GM18951 (cell line): ENCODE results near the gene ARHGEF11.

Experiments
- POLR2A ChIP-seq: IDR thresholded peaks from 4 replicates; pipeline ENCODE4 v1.6.1; 2011; ENCODE audit warnings: mild to moderate bottlenecking; ENCODE audit not compliant: insufficient read length, insufficient read depth; ENCODE audit errors: extremely low read depth
- in situ Hi-C: fragments of 300-500 bp; cut with MboI; formaldehyde crosslinking; loops from one replicate; pipeline ENCODE4 v1.12.0; 2022; ENCODE audit warnings: low sequenced_read_pairs, mixed read lengths, inconsistent platforms; ENCODE audit not compliant: unreplicated experiment

The ARHGEF11 gene

DNA sequence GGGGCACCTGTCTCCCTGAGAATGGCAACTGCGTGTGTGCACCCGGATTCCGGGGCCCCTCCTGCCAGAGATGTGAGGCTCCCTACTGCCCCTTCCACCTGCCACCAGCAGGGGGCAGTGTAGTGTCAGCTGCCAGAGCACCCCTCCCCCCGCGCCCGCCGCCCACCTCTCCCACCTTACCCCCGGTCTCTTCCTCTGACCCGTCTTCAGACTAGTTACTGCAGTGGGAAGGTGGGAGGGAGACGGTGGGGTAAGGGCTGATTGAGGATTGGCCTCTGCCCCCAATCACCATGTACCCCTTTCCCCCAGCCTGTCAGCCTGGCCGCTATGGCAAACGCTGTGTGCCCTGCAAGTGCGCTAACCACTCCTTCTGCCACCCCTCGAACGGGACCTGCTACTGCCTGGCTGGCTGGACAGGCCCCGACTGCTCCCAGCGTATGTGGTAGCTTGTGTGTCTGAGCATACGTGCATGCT lies 135.2 kb downstream of the ARHGEF11 start:
- no peak for TF ChIP-seq POLR2A
- in situ Hi-C loops, result no loop called here

GRCh38 chr1:156909671-156910070 lies 135.9 kb downstream of the ARHGEF11 start:
- no peak for TF ChIP-seq POLR2A
- in situ Hi-C loops, result no loop called here

- no peak for TF ChIP-seq POLR2A
- in situ Hi-C loops, result no loop called here
These were observed 136.6 kb downstream of the ARHGEF11 start for GRCh38 chr1:156908955-156909354.

- in situ Hi-C loops, result no loop called here
- TF ChIP-seq POLR2A, result no peak
These were observed 137.0 kb downstream of the ARHGEF11 start for GRCh38 chr1:156908541-156908940.

- TF ChIP-seq POLR2A, result no peak
- in situ Hi-C loops, result no loop called here
These were observed 139.2 kb downstream of the ARHGEF11 start for GRCh38 chr1:156906206-156906906.

GRCh38 chr1:156905651-156906050 lies 139.9 kb downstream of the ARHGEF11 start:
- in situ Hi-C loops, result no loop called here
- no peak for TF ChIP-seq POLR2A

GRCh38 chr1:156905176-156905575 lies 140.4 kb downstream of the ARHGEF11 start:
- no peak for TF ChIP-seq POLR2A

DNA sequence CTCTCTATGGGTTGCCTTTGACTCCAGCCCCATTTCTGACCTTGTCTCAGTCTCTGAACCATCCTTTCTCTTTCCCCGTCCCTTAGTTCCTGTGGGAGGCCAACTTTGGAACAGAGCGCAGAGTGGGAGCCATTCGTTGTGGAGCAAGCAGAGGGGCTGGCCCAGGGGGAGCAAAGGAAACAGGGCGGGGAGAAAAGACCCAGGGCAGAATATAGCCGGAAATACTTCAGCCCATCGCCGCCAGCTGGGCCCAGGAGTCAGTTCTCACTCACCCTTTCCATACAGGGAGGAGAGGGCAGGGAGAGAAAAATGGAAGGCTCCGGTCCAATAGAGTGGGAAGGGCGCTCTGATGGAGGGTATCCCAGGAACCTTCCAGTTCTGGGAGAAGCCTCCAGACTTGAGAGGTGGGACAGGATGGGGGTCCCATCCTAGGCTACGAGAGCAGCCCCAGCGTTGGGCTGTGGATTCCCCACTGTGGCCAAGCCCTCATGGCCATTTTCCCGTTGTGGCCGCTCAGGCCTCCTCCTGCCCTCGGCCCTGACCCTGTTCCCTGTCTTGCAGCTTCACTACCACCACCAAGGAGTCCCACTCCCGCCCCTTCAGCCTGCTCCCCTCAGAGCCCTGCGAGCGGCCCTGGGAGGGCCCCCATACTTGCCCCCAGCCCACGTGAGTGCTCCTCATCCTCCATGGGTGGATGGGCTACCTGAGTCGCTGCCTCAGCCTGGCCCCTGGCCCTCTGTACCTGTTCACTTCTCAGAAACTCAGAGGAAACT lies 141.2 kb downstream of the ARHGEF11 start:
- in situ Hi-C loops, result no loop called here
- no peak for TF ChIP-seq POLR2A

More at GRCh38 chr1:156905176-156905575, 140.4 kb downstream of the ARHGEF11 start:
- in situ Hi-C loops, result no loop called here

GRCh38 chr1:156903328-156904091 lies 142.0 kb downstream of the ARHGEF11 start:
- TF ChIP-seq POLR2A, result no peak
- in situ Hi-C loops, result no loop called here

GRCh38 chr1:156901966-156902915 lies 143.3 kb downstream of the ARHGEF11 start:
- in situ Hi-C loops, result no loop called here
- TF ChIP-seq POLR2A, result no peak

DNA sequence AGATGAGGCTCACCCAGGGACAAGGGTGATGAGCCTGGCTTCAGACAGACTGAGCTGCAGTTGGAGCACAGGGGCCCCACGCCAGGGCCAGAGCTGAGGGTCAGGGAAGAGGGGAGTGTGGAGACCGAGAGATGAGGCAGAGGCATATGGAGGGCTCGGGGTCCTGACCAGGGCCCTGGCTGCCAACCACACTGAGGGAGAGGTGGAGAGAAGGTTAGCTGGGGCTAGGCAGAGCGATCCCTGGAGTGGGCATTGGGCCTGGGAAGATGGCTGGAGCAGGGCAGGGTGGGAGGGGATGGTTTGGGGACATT lies 144.0 kb downstream of the ARHGEF11 start:
- in situ Hi-C loops, result no loop called here
- TF ChIP-seq POLR2A, result no peak

- TF ChIP-seq POLR2A, result no peak
- in situ Hi-C loops, result no loop called here
These were observed 144.5 kb downstream of the ARHGEF11 start for GRCh38 chr1:156900896-156901589.

GRCh38 chr1:156899956-156900718 lies 145.4 kb downstream of the ARHGEF11 start:
- in situ Hi-C loops, result no loop called here
- TF ChIP-seq POLR2A, result no peak
